Measurements from ENCODE around the gene XIRP1. TPM values are rescaled to one million over a fixed set of nuclear protein-coding genes. Genes with fewer than 3 reads are reported as not detected.

XIRP1 gene
- total and polyA plus RNA-seq, 2 donors (not counting 1 experiment from before 2014, with no cell fraction given): 0.05 TPM; not detected in 1

DNA sequence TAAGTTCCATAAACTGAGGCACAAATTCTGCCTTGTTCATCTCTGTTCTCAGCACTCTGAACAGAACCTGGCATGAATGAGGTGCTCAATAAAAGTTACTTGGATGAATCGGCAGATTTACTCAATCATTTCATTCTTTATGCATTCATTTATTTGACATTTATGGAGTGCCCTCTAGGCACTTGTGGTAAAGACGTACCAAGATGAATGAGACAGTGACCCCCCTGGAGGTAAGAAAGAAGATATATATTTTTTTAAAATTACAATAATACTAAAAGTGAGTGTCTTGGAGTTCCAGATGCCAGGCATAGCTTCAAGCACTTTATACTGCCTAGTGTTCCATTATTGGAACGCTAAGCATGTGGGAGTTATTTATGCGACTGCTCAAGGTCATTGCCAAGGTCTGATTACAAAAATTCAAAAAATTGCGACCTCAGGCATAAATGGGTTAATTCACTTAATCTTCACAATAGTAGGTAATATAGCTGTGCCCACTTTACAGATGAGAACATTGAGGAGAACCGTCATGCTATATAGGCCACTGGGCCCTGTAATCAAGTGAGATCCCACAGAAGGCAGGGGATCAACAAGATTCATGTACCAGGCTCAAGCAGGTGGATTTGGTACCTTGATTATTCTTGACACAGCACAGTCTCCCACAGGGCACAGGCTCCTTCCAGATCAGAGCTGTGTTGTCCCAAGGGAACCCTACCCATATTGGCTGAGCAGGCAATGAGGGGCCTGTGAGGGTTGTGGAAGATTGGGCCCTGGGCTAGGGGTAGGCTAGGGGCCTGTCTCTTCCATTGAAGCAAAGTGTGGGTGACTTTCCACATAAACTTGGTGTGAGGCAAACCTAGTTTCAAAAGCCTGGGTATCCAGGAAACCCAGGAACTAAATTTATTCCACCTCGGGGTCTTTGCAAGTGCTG is 10.7 kb downstream of the XIRP1 start:
- no peaks in the 10 kb centered on the region for H3K36me3 ChIP-seq (ENCODE audit: control insufficient read depth, insufficient read depth, low read length)
- no peak for TF ChIP-seq EZH2 (IDR thresholded peaks at IDR 0.05; ENCODE audit: low read length, missing control alignments)
- no peak for TF ChIP-seq CTCF (conservative IDR thresholded peaks at IDR 0.05 in 1 of 2, IDR thresholded peaks at IDR 0.05 in 1 of 2; ENCODE audit: low read depth in 1 of 2, low read length in 2 of 2)
- DNase-seq (ENCODE audit: low read depth in 2 of 2): no peak
- no peak overlapping the region for H3K4me2 ChIP-seq (ENCODE audit: extremely low read depth, insufficient read depth, low read length)
- H3K4me1 ChIP-seq (ENCODE audit: control insufficient read depth, extremely low read depth, insufficient read depth, low read length): peaks cover 20% of the 10 kb centered on the region
- H3K27ac ChIP-seq (ENCODE audit: insufficient read depth, low read length): no peak overlapping the region
- H3K9ac ChIP-seq (ENCODE audit: insufficient read depth, low read length): no peak overlapping the region
- no peak overlapping the region for H2AFZ ChIP-seq (ENCODE audit: low read length)
- no peaks in the 10 kb centered on the region for H3K27me3 ChIP-seq (ENCODE audit: control insufficient read depth, insufficient read depth, low read length)
- no peaks in the 10 kb centered on the region for H3K9me3 ChIP-seq (ENCODE audit: control insufficient read depth, insufficient read depth, low read depth, low read length)
- H3K79me2 ChIP-seq (ENCODE audit: control insufficient read depth, insufficient read depth, low read length): no peaks in the 10 kb centered on the region
- H4K20me1 ChIP-seq (ENCODE audit: control insufficient read depth, extremely low read depth, insufficient read depth, low read length): no peaks in the 10 kb centered on the region
- H3K4me3 ChIP-seq (replicated peaks in 1 of 4; ENCODE audit: control extremely low read depth in 1 of 4, insufficient read depth in 1 of 4, low read depth in 3 of 4, low read length in 4 of 4): peak overlapping the region in 1 of 4 experiments; percentile 34

DNA sequence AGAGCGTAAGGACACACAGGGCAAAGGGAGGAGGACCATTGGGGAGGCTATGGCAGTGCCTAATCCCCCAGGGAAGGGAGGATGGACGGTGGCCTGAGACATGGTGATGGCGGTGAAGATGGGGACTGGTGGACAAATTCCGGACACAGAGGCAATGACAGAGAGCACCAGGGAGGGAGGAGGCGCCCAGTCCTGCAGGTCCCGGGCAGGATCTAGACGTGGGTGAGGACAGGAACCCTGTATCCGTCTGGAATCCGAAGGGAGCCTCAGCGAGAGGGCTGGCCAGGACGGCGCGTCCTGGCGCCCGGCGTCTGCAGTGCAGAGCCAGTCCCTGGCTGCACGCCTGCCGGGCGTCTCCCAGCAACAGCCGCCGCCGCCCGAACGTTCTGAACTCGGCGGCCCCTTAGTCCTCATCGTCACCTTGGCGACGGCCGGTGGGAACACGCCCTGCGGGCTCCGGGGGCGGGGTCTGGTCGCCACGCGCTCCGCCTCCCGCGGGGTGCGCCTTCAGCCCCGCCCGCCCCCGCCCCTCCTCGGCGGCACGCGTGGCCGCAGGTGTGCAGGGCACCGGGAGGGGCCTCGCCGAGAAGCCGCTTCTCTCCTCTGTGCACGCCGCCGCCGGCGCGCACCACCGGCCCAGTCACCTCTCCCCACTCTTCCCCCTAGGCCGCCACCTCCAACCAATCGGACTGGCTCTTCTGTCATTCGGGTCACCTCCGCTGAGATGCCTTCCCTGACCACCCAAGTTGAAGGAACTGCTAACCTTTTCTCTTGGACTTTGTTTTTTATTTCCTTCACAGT is 11.6 kb downstream of the XIRP1 start:
- H3K4me1 ChIP-seq (ENCODE audit: control insufficient read depth, extremely low read depth, insufficient read depth, low read length): peaks cover 20% of the 10 kb centered on the region
- peak overlapping the region; percentile 36 for H3K9ac ChIP-seq (ENCODE audit: insufficient read depth, low read length)
- DNase-seq (ENCODE audit: low read depth in 2 of 2): peak; percentile 77 to 80
- no peak for TF ChIP-seq EZH2 (IDR thresholded peaks at IDR 0.05; ENCODE audit: low read length, missing control alignments)
- TF ChIP-seq CTCF (conservative IDR thresholded peaks at IDR 0.05 in 1 of 2, IDR thresholded peaks at IDR 0.05 in 1 of 2; ENCODE audit: low read depth in 1 of 2, low read length in 2 of 2): peak in 1 of 2 donors; percentile 21
- no peaks in the 10 kb centered on the region for H3K9me3 ChIP-seq (ENCODE audit: control insufficient read depth, insufficient read depth, low read depth, low read length)
- peak overlapping the region; percentile 33 to 47 (median 38) for H3K4me3 ChIP-seq (replicated peaks in 1 of 4; ENCODE audit: control extremely low read depth in 1 of 4, insufficient read depth in 1 of 4, low read depth in 3 of 4, low read length in 4 of 4)
- no peaks in the 10 kb centered on the region for H3K79me2 ChIP-seq (ENCODE audit: control insufficient read depth, insufficient read depth, low read length)
- peak overlapping the region; percentile 79 for H3K4me2 ChIP-seq (ENCODE audit: extremely low read depth, insufficient read depth, low read length)
- no peaks in the 10 kb centered on the region for H3K27me3 ChIP-seq (ENCODE audit: control insufficient read depth, insufficient read depth, low read length)
- no peak overlapping the region for H3K27ac ChIP-seq (ENCODE audit: insufficient read depth, low read length)
- H3K36me3 ChIP-seq (ENCODE audit: control insufficient read depth, insufficient read depth, low read length): no peaks in the 10 kb centered on the region
- no peaks in the 10 kb centered on the region for H4K20me1 ChIP-seq (ENCODE audit: control insufficient read depth, extremely low read depth, insufficient read depth, low read length)
- peak overlapping the region; percentile 95 for H2AFZ ChIP-seq (ENCODE audit: low read length)

GRCh38 chr3:39180183-39180545 is 12.2 kb downstream of the XIRP1 start:
- Histone ChIP-seq H3K79me2 (ENCODE audit: control insufficient read depth, insufficient read depth, low read length) (no peaks in the 10 kb centered on the region), H3K9ac (ENCODE audit: insufficient read depth, low read length) (peak overlapping the region; percentile 36), H4K20me1 (ENCODE audit: control insufficient read depth, extremely low read depth, insufficient read depth, low read length) (no peaks in the 10 kb centered on the region), H3K9me3 (ENCODE audit: control insufficient read depth, insufficient read depth, low read depth, low read length) (no peaks in the 10 kb centered on the region), H3K36me3 (ENCODE audit: control insufficient read depth, insufficient read depth, low read length) (no peaks in the 10 kb centered on the region), H3K4me1 (ENCODE audit: control insufficient read depth, extremely low read depth, insufficient read depth, low read length) (peaks cover 20% of the 10 kb centered on the region), H3K27ac (ENCODE audit: insufficient read depth, low read length) (no peak overlapping the region), H3K27me3 (ENCODE audit: control insufficient read depth, insufficient read depth, low read length) (no peaks in the 10 kb centered on the region), H3K4me2 (ENCODE audit: extremely low read depth, insufficient read depth, low read length) (peak overlapping the region; percentile 79), H2AFZ (ENCODE audit: low read length) (peak overlapping the region; percentile 95), H3K4me3 (replicated peaks in 1 of 4; ENCODE audit: control extremely low read depth in 1 of 4, insufficient read depth in 1 of 4, low read depth in 3 of 4, low read length in 4 of 4) (peak overlapping the region; percentile 33 to 47 (median 38))
- no peak for DNase-seq (ENCODE audit: low read depth in 2 of 2)
- TF ChIP-seq CTCF (conservative IDR thresholded peaks at IDR 0.05 in 1 of 2, IDR thresholded peaks at IDR 0.05 in 1 of 2; ENCODE audit: low read depth in 1 of 2, low read length in 2 of 2) (no peak), EZH2 (IDR thresholded peaks at IDR 0.05; ENCODE audit: low read length, missing control alignments) (no peak)

Data from fibroblast of lung (primary cell).